CD8-positive, alpha-beta memory T cell (primary cell): ENCODE data around the gene ATP9B. TPM values are rescaled to one million over a fixed set of nuclear protein-coding genes. Genes with fewer than 3 reads are reported as not detected.

ENCODE experiments used
- CTCF ChIA-PET: fragments of 350-600 bp; sonication (Branson Sonifier 250); formaldehyde crosslinking; loops from one replicate; lab custom pipeline; 2021; ENCODE audit warnings: antibody characterized with exemption; lab: Charles Lee
- POLR2A ChIA-PET: fragments of 350-600 bp; sonication (Branson Sonifier 250); formaldehyde crosslinking; loops from one replicate; lab custom pipeline; 2021; ENCODE audit warnings: antibody characterized with exemption; lab: Charles Lee
- DNase-seq, 5 donors: peaks; one replicate each; pipeline versions ENCODE4 v3.0.0 to v3.0.0-alpha.2; 2020 to 2022; ENCODE audit warnings: mixed read lengths in 1 of 5
- H3K27ac ChIP-seq: one replicate; pipeline ENCODE4 v1.7.0; 2013; ENCODE audit warnings: low read depth, mild to moderate bottlenecking, low read length, moderate library complexity
- H3K27me3 ChIP-seq: 2 replicates; pipeline ENCODE4 v1.7.0; 2013; ENCODE audit warnings: low read length, mild to moderate bottlenecking; ENCODE audit not compliant: insufficient read depth, poor library complexity, severe bottlenecking
- H3K36me3 ChIP-seq: 2 replicates; pipeline ENCODE4 v1.7.0; 2013; ENCODE audit warnings: mild to moderate bottlenecking, low read length, moderate library complexity; ENCODE audit not compliant: insufficient read depth
- H3K4me1 ChIP-seq: 2 replicates; pipeline ENCODE4 v1.7.0; 2013; ENCODE audit warnings: mild to moderate bottlenecking, low read length, moderate library complexity; ENCODE audit not compliant: insufficient read depth
- H3K4me3 ChIP-seq: 2 replicates; pipeline ENCODE4 v1.7.0; 2013; ENCODE audit warnings: mild to moderate bottlenecking, low read length
- H3K9me3 ChIP-seq: 2 replicates; pipeline ENCODE4 v1.7.0; 2013; ENCODE audit warnings: mild to moderate bottlenecking, low read length
- H3K27ac Mint-ChIP-seq, 8 donors: one replicate each; pipeline ENCODE4 v1.8.0; 2020 to 2021; ENCODE audit warnings: mixed read lengths in 8 of 8, mild to moderate bottlenecking in 6 of 8, inconsistent platforms in 3 of 8, moderate library complexity in 3 of 8
- H3K27me3 Mint-ChIP-seq, 2 donors: one replicate each; pipeline ENCODE4 v1.8.0; 2020 to 2021; ENCODE audit warnings: mixed read lengths in 2 of 2, mild to moderate bottlenecking in 1 of 2, moderate library complexity in 1 of 2
- H3K36me3 Mint-ChIP-seq, 3 donors: one replicate each; pipeline ENCODE4 v1.8.0; 2020 to 2021; ENCODE audit warnings: mixed read lengths in 3 of 3, inconsistent platforms in 1 of 3, mild to moderate bottlenecking in 1 of 3
- H3K4me1 Mint-ChIP-seq, 3 donors: one replicate each; pipeline ENCODE4 v1.8.0; 2020 to 2021; ENCODE audit warnings: mixed read lengths in 3 of 3, inconsistent platforms in 1 of 3, mild to moderate bottlenecking in 1 of 3
- H3K4me3 Mint-ChIP-seq, 7 donors: one replicate each; pipeline ENCODE4 v1.8.0; 2020 to 2021; ENCODE audit warnings: mixed read lengths in 7 of 7, mild to moderate bottlenecking in 6 of 7, moderate library complexity in 4 of 7, inconsistent platforms in 2 of 7
- H3K9me3 Mint-ChIP-seq, 5 donors: one replicate each; pipeline ENCODE4 v1.8.0; 2020 to 2022; ENCODE audit warnings: mixed read lengths in 5 of 5, mild to moderate bottlenecking in 3 of 5, moderate library complexity in 2 of 5, inconsistent platforms in 1 of 5
- polyA plus RNA-seq: library from polyadenylated mRNA; unstranded; fragments of 300-500 nt; fragmentation: Illumina TruSeq; gene quantifications from one replicate; pipeline ENCODE4 v1.2.3, GENCODE V29; 2021
- total RNA-seq, 2 experiments: library from RNA; stranded (reverse); gene quantifications; one replicate each; pipeline ENCODE4 v1.2.3, GENCODE V29; 2021

Gene ATP9B
- total and polyA plus RNA-seq, 3 experiments from 2014 or later: 22.0 to 23.4 (median 22.4) TPM

- Histone ChIP-seq H3K4me3 (no peak overlapping the region), H3K27me3 (no peaks in the 10 kb centered on the region), H3K4me1 (no peaks in the 10 kb centered on the region), H3K36me3 (no peaks in the 10 kb centered on the region), H3K27ac (no peak overlapping the region), H3K9me3 (no peaks in the 10 kb centered on the region)
- Mint-ChIP-seq H3K27me3 (peaks cover 0 to 22% of the 10 kb centered on the region in 2 donors), H3K36me3 (no peaks in the 10 kb centered on the region), H3K4me3 (no peak overlapping the region), H3K4me1 (peaks cover 0 to 5% (median 4%) of the 10 kb centered on the region in 3 donors), H3K27ac (peak overlapping the region in 1 of 8 donors; percentile 77), H3K9me3 (no peaks in the 10 kb centered on the region)
- DNase-seq: no peak
- ChIA-PET CTCF (no interaction called here), POLR2A (no interaction called here)
Measured at GRCh38 chr18:79046522-79046921, 22.7 kb upstream of the ATP9B start.

- peak in 4 of 5 donors; percentile 13 to 59 (median 32) for DNase-seq
- H3K36me3 Mint-ChIP-seq: no peaks in the 10 kb centered on the region
- H3K4me3 ChIP-seq: no peak overlapping the region
- no peaks in the 10 kb centered on the region for H3K9me3 Mint-ChIP-seq
- CTCF ChIA-PET: no interaction called here
- POLR2A ChIA-PET: no interaction called here
- H3K27me3 ChIP-seq: no peaks in the 10 kb centered on the region
- H3K9me3 ChIP-seq: no peaks in the 10 kb centered on the region
- H3K36me3 ChIP-seq: no peaks in the 10 kb centered on the region
- peak overlapping the region in 2 of 7 donors; percentile 8 to 62 for H3K4me3 Mint-ChIP-seq
- H3K27ac ChIP-seq: no peak overlapping the region
- H3K27me3 Mint-ChIP-seq: peaks cover 0 to 27% of the 10 kb centered on the region in 2 donors
- no peaks in the 10 kb centered on the region for H3K4me1 ChIP-seq
- H3K4me1 Mint-ChIP-seq: peaks cover 0 to 5% (median 4%) of the 10 kb centered on the region in 3 donors
- peak overlapping the region in 5 of 8 donors; percentile 20 to 91 (median 49) for H3K27ac Mint-ChIP-seq
Measured at GRCh38 chr18:79047556-79048244, 21.5 kb upstream of the ATP9B start.

- Histone ChIP-seq H3K27me3 (no peaks in the 10 kb centered on the region), H3K27ac (no peak overlapping the region), H3K4me3 (no peak overlapping the region), H3K4me1 (no peaks in the 10 kb centered on the region), H3K36me3 (no peaks in the 10 kb centered on the region), H3K9me3 (no peaks in the 10 kb centered on the region)
- DNase-seq: no peak
- POLR2A ChIA-PET: no interaction called here
- Mint-ChIP-seq H3K4me1 (peaks cover 0 to 5% (median 4%) of the 10 kb centered on the region in 3 donors), H3K4me3 (no peak overlapping the region), H3K9me3 (no peaks in the 10 kb centered on the region), H3K27ac (peak overlapping the region in 3 of 8 donors; percentile 20 to 50 (median 26)), H3K36me3 (no peaks in the 10 kb centered on the region), H3K27me3 (peaks cover 2 to 29% of the 10 kb centered on the region in 2 donors)
- CTCF ChIA-PET: no interaction called here
Measured at GRCh38 chr18:79048245-79048632, 21.0 kb upstream of the ATP9B start.

- Histone ChIP-seq H3K27ac (no peak overlapping the region), H3K9me3 (no peaks in the 10 kb centered on the region), H3K27me3 (no peaks in the 10 kb centered on the region), H3K4me1 (no peaks in the 10 kb centered on the region), H3K4me3 (no peak overlapping the region), H3K36me3 (no peaks in the 10 kb centered on the region)
- peak overlapping the region in 1 of 8 donors; percentile 41 for H3K27ac Mint-ChIP-seq
- CTCF ChIA-PET: no interaction called here
- H3K4me1 Mint-ChIP-seq: peaks cover 0 to 5% (median 4%) of the 10 kb centered on the region in 3 donors
- POLR2A ChIA-PET: no interaction called here
- no peak overlapping the region for H3K4me3 Mint-ChIP-seq
- no peaks in the 10 kb centered on the region for H3K36me3 Mint-ChIP-seq
- no peaks in the 10 kb centered on the region for H3K9me3 Mint-ChIP-seq
- no peak for DNase-seq
- H3K27me3 Mint-ChIP-seq: peaks cover 2 to 26% of the 10 kb centered on the region in 2 donors
Measured at GRCh38 chr18:79049506-79049905, 19.7 kb upstream of the ATP9B start.

GRCh38 chr18:79050005-79050404 lies 19.2 kb upstream of the ATP9B start:
- Mint-ChIP-seq H3K27me3 (peaks cover 3 to 26% of the 10 kb centered on the region in 2 donors), H3K4me1 (peaks cover 0 to 5% (median 4%) of the 10 kb centered on the region in 3 donors), H3K9me3 (no peaks in the 10 kb centered on the region), H3K36me3 (no peaks in the 10 kb centered on the region), H3K4me3 (no peak overlapping the region), H3K27ac (peak overlapping the region in 1 of 8 donors; percentile 71)
- Histone ChIP-seq H3K27me3 (no peaks in the 10 kb centered on the region), H3K9me3 (no peaks in the 10 kb centered on the region), H3K36me3 (no peaks in the 10 kb centered on the region), H3K4me1 (no peaks in the 10 kb centered on the region), H3K27ac (no peak overlapping the region), H3K4me3 (no peak overlapping the region)
- POLR2A ChIA-PET: no interaction called here
- DNase-seq: no peak
- CTCF ChIA-PET: no interaction called here

GRCh38 chr18:79056827-79057367 lies 12.3 kb upstream of the ATP9B start:
- H3K27me3 ChIP-seq: no peaks in the 10 kb centered on the region
- H3K9me3 ChIP-seq: no peaks in the 10 kb centered on the region
- Mint-ChIP-seq H3K27ac (no peak overlapping the region), H3K9me3 (no peaks in the 10 kb centered on the region), H3K4me3 (no peak overlapping the region), H3K4me1 (no peaks in the 10 kb centered on the region), H3K27me3 (peaks cover 15 to 39% of the 10 kb centered on the region in 2 donors), H3K36me3 (peaks cover 0 to 1% (median 0%) of the 10 kb centered on the region in 3 donors)
- H3K27ac ChIP-seq: no peak overlapping the region
- POLR2A ChIA-PET: no interaction called here
- no peaks in the 10 kb centered on the region for H3K4me1 ChIP-seq
- CTCF ChIA-PET: no interaction called here
- H3K36me3 ChIP-seq: no peaks in the 10 kb centered on the region
- DNase-seq: no peak
- no peak overlapping the region for H3K4me3 ChIP-seq

GRCh38 chr18:79058007-79058406 lies 11.2 kb upstream of the ATP9B start:
- Histone ChIP-seq H3K4me3 (no peak overlapping the region), H3K4me1 (no peaks in the 10 kb centered on the region), H3K27me3 (no peaks in the 10 kb centered on the region), H3K36me3 (no peaks in the 10 kb centered on the region), H3K27ac (no peak overlapping the region), H3K9me3 (no peaks in the 10 kb centered on the region)
- Mint-ChIP-seq H3K4me1 (no peaks in the 10 kb centered on the region), H3K36me3 (peaks cover 0 to 1% (median 0%) of the 10 kb centered on the region in 3 donors), H3K27me3 (peaks cover 15 to 32% of the 10 kb centered on the region in 2 donors), H3K4me3 (no peak overlapping the region), H3K27ac (no peak overlapping the region), H3K9me3 (no peaks in the 10 kb centered on the region)
- POLR2A ChIA-PET: no interaction called here
- no peak for DNase-seq
- CTCF ChIA-PET: no interaction called here

- ChIA-PET POLR2A (no interaction called here), CTCF (no interaction called here)
- H3K27ac ChIP-seq: no peak overlapping the region
- no peaks in the 10 kb centered on the region for H3K9me3 ChIP-seq
- no peak for DNase-seq
- no peaks in the 10 kb centered on the region for H3K36me3 ChIP-seq
- H3K4me3 ChIP-seq: no peak overlapping the region
- peaks cover 4% of the 10 kb centered on the region for H3K4me1 ChIP-seq
- Mint-ChIP-seq H3K4me3 (no peak overlapping the region), H3K36me3 (peaks cover 0 to 11% (median 10%) of the 10 kb centered on the region in 3 donors), H3K27me3 (peaks cover 6 to 15% of the 10 kb centered on the region in 2 donors), H3K9me3 (no peaks in the 10 kb centered on the region), H3K4me1 (peaks cover 12 to 18% (median 12%) of the 10 kb centered on the region in 3 donors), H3K27ac (peak overlapping the region in 2 of 8 donors; percentile 12 to 36)
- H3K27me3 ChIP-seq: no peaks in the 10 kb centered on the region
Measured at GRCh38 chr18:79062806-79063205, 6.4 kb upstream of the ATP9B start.
